SK-MEL-5 (cell line): ENCODE data around the gene AADACL3. TPM values are rescaled to one million over a fixed set of nuclear protein-coding genes. Genes with fewer than 3 reads are reported as not detected.
A peak's percentile ranks its signal among the peaks of the same experiment; 100 is the strongest.
"Not testable (repeated sequence)": the region's sequence is repeated elsewhere in the genome, so short reads cannot be mapped to it uniquely, and the experiment has no call there.

ENCODE experiments used
- DNase-seq: peaks from one replicate; pipeline ENCODE4 v3.0.0-alpha.2; 2016; ENCODE audit warnings: low read depth, low spot score
- in situ Hi-C: cut with HindIII; loops from 2 replicates; pipeline ENCODE4 v1.10.0; 2016; ENCODE audit warnings: low sequenced_read_pairs, high pct_unique_total_duplicates, low pct_unique_long_range_greater_than_20kb
- polyA plus RNA-seq, 2 experiments: library from polyadenylated mRNA; depleted of rRNA; stranded (reverse); fragments of >200 nt; gene quantifications; 2 replicates each; pipeline ENCODE4 v1.2.3, GENCODE V29; 2015
- total RNA-seq: library from RNA; depleted of rRNA; stranded (reverse); fragments of >200 nt; shearing (Covaris generic); gene quantifications from 2 replicates; pipeline ENCODE4 v1.2.3, GENCODE V29; 2014; rRNA removed

The AADACL3 gene
- total RNA-seq = not detected in 2 replicates
- polyA plus RNA-seq (2015; cell fraction: cytosol; rRNA removed) = not detected in 2 replicates
- polyA plus RNA-seq (2015; cell fraction: nucleus; rRNA removed) = not detected in 2 replicates

GRCh38 chr1:12715896-12716437 lies at the start of gene AADACL3:
AADACL3 (plus strand) TSS chr1:12716110; CDS start chr1:12716177, 67 bp downstream.
- no peak for DNase-seq
- in situ Hi-C loops = no loop called here

- no peak for DNase-seq
- in situ Hi-C loops = no loop called here
These were observed 49.7 kb upstream of the AADACL3 start for GRCh38 chr1:12666141-12666735.

DNA sequence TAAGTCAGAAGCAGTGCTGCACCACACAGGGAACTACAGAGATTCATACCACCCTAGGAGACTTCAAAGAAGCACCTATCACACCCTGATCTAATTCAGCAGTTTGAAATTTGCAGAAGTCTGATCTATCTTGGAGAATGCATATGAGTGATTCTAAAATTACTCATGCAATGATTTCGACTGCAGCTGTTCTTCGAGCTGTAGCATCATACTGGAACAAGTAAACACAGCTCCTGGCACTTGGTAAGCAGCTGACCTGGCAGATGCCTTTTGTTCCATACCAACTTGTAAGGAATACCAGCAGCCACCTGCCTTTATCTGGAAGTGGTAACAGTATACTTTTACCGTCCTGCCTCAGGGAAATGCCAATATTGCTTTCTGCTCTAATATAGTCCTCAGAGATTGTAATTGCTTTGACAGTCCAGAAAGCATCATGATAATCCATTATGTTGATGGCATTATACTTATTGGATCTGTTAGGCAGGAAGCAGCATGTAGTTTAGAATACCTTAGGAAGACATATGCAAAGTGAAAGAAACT lies 46.3 kb upstream of the AADACL3 start:
- no peak for DNase-seq
- in situ Hi-C loops = no loop called here

DNA sequence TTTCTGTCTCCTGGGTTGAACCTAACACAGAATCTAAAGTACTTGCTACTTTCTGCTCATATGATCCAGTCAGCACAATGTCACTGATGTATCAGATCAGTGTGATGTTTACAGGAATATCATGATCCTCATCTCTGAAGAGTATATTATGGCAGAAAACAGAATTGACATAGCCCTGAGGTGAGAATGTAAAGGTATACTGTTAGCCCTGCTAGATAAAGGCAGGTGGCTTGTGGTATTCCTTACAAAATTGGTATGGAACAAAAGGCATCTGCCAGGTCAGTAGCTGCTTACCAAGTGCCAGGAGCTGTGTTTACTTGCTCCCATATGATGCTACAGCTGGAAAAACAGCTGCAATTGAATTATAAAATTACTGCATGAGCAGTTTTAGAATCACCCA lies 41.6 kb upstream of the AADACL3 start:
- in situ Hi-C loops = no loop called here

GRCh38 chr1:12676122-12676521 lies 39.8 kb upstream of the AADACL3 start:
- DNase-seq, in situ Hi-C loops: not testable (repeated sequence)

More for the DNA sequence above, 41.6 kb upstream of the AADACL3 start:
- DNase-seq = no peak

DNA sequence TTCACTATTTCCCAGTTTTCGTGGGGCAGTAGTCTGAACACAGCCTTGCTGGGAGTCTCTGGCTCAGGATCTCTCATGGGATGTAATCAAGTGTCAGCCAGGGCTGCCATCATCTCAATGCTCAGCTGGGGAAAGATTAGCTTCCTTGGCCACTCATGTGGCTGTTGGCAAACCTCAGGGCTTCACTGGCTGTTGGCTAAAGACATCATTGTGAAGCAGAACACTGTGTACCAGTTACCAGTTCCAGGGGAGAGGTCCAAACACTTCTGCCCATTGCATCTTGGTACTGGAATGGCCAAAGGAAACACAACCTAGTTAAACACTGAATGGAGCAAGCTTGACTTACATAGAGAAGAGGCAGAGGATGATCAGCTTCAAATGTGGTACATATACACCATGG lies 38.3 kb upstream of the AADACL3 start:
- in situ Hi-C loops = no loop called here

DNA sequence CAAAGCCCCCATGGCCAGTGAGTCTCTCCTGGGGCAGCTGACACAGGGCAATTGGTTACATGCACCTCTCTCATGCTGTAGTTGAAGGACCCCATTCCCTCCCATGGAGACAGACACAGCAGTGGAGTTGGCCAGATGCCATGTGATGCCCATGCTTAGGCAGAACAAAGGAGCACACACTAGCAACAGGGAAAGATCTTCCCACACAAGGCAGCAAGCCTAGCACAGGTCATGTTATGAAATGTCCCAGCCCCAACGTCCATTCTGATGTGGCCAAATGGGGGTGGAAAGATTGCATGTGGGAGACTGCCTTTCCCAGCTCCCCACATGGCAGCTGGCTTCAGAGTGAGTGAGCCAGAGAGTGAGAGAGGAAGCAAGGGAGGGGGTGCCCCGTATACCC lies 37.6 kb upstream of the AADACL3 start:
- in situ Hi-C loops = no loop called here
- peak; percentile 6 for DNase-seq

More for the DNA sequence above, 38.3 kb upstream of the AADACL3 start:
- no peak for DNase-seq

DNA sequence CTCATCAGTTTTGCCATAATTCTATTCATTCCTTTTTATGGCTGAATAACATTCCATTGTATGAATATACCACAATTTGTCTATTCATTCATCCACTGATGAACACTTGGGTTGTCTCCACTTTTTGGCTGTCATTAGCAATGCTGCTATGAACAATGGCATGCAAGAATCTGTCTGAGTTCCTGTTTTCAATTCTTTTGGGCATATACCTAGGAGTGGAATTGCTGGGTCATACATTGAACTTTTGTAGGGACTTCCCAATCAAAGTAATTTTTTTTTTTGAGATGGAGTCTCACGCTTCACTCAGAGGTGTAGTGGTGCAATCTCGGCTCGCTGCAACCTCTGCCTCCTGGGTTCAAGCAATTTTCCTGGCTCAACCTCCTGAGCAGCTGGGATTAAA lies 37.1 kb upstream of the AADACL3 start:
- in situ Hi-C loops = no loop called here
- DNase-seq = no peak

GRCh38 chr1:12690156-12690555 lies 25.8 kb upstream of the AADACL3 start:
- DNase-seq = peak; percentile 72

DNA sequence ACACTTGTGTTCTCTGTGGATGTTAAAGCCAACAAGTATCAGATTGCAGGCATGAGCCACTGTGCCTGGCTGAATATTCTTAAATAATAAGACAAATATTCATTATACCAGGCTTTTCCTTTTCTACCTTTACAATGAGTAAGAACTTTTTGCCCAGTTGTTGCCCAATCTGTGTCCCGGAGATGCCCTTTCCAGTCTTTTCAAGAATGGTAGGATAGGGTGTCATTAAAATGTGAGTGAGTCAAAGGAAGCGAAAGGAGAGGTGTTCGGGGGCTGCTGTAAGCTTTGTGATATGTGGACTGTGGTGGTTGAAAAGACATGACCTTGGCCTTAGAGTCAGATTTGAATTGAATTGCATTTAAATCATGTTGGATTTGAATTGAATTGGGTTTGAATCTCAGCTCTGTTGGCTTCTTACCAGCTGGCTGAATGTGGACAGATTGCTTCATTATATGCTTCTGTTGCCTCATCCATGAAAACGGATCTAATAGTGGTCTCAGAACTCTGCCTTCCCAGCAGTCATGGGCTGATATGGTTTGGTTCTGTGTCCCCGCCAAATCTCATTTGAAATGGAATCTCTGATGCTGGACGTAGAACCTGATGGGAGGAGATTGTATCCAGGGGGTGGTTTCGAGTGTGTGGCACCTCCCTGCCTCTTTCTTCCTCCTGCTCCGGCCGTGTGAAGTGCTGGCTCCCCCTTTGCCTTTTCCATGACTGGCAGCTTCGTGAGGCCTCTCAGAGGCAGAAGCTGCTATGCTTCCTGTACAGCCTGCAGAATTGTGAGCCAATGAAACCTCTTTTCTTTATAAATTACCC lies 22.7 kb upstream of the AADACL3 start:
- DNase-seq = no peak
- in situ Hi-C loops = no loop called here

More at GRCh38 chr1:12690156-12690555, 25.8 kb upstream of the AADACL3 start:
- in situ Hi-C loops = no loop called here

DNA sequence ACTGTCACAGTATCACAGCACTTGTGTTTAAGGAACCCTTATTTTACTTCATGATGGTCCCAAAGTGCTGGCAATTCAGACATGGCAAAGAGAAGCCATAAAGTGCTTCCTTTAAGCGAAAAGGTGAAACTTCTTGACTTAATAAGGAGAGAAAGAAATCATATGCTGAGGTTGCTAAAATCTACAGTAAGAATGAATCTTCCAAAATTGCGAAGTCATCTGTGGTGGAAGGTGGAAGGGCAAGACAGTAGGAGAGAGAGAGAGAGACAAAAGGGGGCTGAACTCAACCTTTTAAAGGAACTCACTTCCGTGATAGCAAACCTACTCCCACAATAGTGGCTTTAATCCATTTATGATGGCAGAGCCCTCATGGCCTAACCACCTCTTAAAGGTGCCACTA lies 19.3 kb upstream of the AADACL3 start:
- no peak for DNase-seq
- in situ Hi-C loops = no loop called here

GRCh38 chr1:12697397-12697796 lies 18.5 kb upstream of the AADACL3 start:
- in situ Hi-C loops = no loop called here
- DNase-seq = no peak

DNA sequence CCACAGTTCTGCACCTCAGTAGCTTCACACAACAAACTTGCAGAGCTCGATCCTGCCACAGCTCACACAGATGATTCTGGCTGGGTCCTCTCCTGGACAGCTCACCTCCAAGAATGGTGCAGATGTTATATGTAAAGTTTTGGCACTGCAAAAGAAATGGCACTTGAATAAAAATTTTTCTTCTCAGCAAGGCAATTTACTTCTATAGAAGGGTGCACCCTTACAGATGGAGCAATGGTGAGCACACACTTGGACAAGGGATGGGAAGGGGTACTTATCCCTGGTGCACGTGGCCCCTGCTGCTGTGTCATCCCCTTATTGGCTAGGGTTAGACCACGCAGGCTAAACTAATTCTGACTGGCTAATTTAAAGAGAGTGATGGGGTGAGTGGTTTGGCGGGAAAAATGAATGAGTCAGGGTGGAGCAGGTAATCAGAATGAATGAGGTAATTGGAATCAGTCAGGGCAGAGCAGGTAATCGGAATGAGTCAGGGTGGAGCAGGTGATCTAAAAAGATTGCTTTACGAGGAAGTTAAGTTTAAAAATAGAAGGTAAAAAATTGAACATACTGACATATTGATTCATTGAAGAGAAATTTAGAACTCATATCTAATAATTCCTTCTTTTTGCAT lies 12.0 kb upstream of the AADACL3 start:
- in situ Hi-C loops = no loop called here
- no peak for DNase-seq

DNA sequence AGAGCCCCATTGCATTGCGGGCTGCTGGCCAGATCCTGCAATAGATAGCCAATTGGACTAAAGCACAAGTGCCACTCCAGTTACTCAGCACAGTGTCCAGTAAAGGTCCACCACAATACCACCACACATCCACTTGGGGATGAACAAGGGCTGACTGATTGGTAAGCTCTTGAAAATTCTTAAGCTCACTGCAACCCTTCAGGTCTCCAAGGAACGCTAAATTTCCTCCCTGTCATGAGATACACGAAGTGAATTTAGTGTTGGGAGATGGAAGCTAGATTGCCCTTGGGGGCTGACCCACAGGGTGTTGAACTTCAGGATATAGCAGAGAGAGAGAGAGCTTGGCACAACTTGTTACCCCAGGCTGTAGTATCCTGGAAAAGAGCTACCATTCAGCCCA lies 9.8 kb upstream of the AADACL3 start:
- in situ Hi-C loops = no loop called here
- no peak for DNase-seq

DNA sequence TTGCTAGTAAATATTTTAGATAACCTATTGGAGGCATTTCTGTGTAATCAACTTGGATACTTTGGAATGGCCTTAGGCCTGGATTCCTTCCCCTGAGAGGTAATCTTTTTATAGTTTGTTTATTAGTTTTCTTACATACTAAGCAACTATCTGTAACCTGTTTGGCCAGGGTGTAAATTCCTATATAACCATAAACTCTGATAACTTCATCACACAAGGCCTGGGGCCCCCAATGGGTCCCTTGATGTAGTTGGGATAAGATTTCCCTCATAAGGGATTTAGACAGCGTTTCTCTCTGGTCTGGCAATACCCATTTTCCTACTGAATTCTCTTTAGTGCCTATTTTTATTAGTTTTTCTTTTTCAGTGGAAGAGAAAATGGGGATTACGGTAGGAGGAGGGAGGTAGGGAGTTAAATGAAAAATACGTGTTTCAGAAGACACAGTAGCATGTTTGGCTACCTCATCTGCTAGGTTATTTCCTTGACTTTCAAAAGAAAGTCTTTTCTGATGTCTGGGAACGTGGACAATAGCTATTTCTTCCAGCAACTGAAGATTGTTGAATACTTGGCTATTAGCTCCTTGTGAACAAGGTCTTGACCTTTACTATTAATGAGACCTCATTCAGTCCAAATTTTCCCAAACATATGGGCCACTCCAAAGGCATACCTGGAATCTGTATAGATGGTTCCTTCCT lies 7.4 kb upstream of the AADACL3 start:
- in situ Hi-C loops = no loop called here

GRCh38 chr1:12709091-12709491 lies 6.8 kb upstream of the AADACL3 start:
- DNase-seq = no peak
- in situ Hi-C loops = no loop called here

More for the DNA sequence above, 7.4 kb upstream of the AADACL3 start:
- no peak for DNase-seq

DNA sequence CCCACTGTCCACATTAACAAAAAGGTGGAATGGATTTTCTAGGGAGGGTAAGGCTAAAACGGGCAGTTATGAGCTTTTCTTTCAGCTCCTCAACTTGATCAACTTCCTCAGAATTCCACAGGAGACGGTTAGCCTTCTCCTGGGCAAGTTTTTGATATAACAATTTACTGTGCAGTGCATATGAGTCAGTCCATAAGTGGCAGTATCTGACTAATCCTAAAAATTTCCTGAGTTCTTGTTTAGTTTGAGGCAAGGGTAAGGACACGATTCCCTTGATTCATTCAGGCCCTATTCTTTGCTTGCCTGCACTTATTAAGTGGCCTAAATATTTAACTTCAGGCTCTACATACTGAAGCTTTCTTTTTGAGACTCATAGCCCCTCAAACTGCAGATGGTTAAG lies 6.2 kb upstream of the AADACL3 start:
- in situ Hi-C loops = no loop called here
- no peak for DNase-seq
